AG09309 (cell line): ENCODE results near the gene ALS2.
A peak's percentile ranks its signal among the peaks of the same experiment; 100 is the strongest.

Experiments
- DNase-seq: peaks from one replicate; pipeline ENCODE4 v3.0.0-alpha.2; 2010; ENCODE audit warnings: low read depth
- H3K4me3 ChIP-seq: 2 replicates; pipeline ENCODE4 v1.5.1; 2011; ENCODE audit warnings: mild to moderate bottlenecking, low read depth, low read length, moderate library complexity; ENCODE audit not compliant: control insufficient read depth
- CTCF ChIP-seq: IDR thresholded peaks from 2 replicates; pipeline ENCODE4 v1.5.1; 2011; ENCODE audit warnings: mild to moderate bottlenecking, low read depth, low read length, inconsistent platforms; ENCODE audit not compliant: insufficient read depth, control insufficient read depth; ENCODE audit errors: missing control alignments

The ALS2 gene

GRCh38 chr2:201709747-201710146 lies 71.0 kb downstream of the ALS2 start:
- DNase-seq, result no peak
- H3K4me3 ChIP-seq, result no peak overlapping the region
- TF ChIP-seq CTCF, result no peak

- DNase-seq, result no peak
- no peak for TF ChIP-seq CTCF
These were observed 71.7 kb downstream of the ALS2 start for GRCh38 chr2:201709049-201709448.

GRCh38 chr2:201707753-201708152 lies 73.0 kb downstream of the ALS2 start:
- peak; percentile 65 for TF ChIP-seq CTCF
- peak; percentile 51 for DNase-seq
- H3K4me3 ChIP-seq, result no peak overlapping the region

More at GRCh38 chr2:201709049-201709448, 71.7 kb downstream of the ALS2 start:
- no peak overlapping the region for H3K4me3 ChIP-seq

- DNase-seq, result no peak
- H3K4me3 ChIP-seq, result no peak overlapping the region
- TF ChIP-seq CTCF, result no peak
These were observed 73.6 kb downstream of the ALS2 start for GRCh38 chr2:201707142-201707541.

GRCh38 chr2:201704536-201704935 lies 76.2 kb downstream of the ALS2 start:
- H3K4me3 ChIP-seq, result no peak overlapping the region
- no peak for TF ChIP-seq CTCF
- no peak for DNase-seq

- TF ChIP-seq CTCF, result no peak
- no peak overlapping the region for H3K4me3 ChIP-seq
- no peak for DNase-seq
These were observed 79.1 kb downstream of the ALS2 start for GRCh38 chr2:201701646-201702045.

- H3K4me3 ChIP-seq, result no peak overlapping the region
- DNase-seq, result no peak
- no peak for TF ChIP-seq CTCF
These were observed 81.3 kb downstream of the ALS2 start for GRCh38 chr2:201699416-201699815.
